Neural progenitor cell (in vitro differentiated cells): ENCODE results near the gene JAKMIP3. TPM values are rescaled to one million over a fixed set of nuclear protein-coding genes. Genes with fewer than 3 reads are reported as not detected.

Experiments used
- DNase-seq: peaks from one replicate; pipeline ENCODE4 v3.0.0-alpha.2; 2016; ENCODE audit warnings: low spot score
- H2AFZ ChIP-seq: fragments of 200-600 bp; sonication (generic); replicated peaks from 2 replicates; pipeline ENCODE4 v1.6.1; 2016; ENCODE audit warnings: antibody characterized with exemption
- H3F3A ChIP-seq: fragments of 200-600 bp; sonication (generic); 2 replicates; pipeline ENCODE4 v1.6.1; 2016; ENCODE audit warnings: antibody characterized with exemption, low read depth
- H3K27ac ChIP-seq: fragments of 200-600 bp; sonication (generic); 2 replicates; pipeline ENCODE4 v1.5.1; 2016; ENCODE audit warnings: mild to moderate bottlenecking
- H3K27me3 ChIP-seq: fragments of 200-600 bp; sonication (generic); 2 replicates; pipeline ENCODE4 v1.6.1; 2016; ENCODE audit warnings: mild to moderate bottlenecking, moderate library complexity
- H3K36me3 ChIP-seq: fragments of 200-600 bp; sonication (generic); 2 replicates; pipeline ENCODE4 v1.5.1; 2016
- H3K4me1 ChIP-seq: fragments of 200-600 bp; sonication (generic); 2 replicates; pipeline ENCODE4 v1.6.1; 2016; ENCODE audit warnings: mixed run types
- H3K4me2 ChIP-seq: fragments of 200-600 bp; sonication (generic); 2 replicates; pipeline ENCODE4 v1.6.1; 2016
- H3K4me3 ChIP-seq: fragments of 200-600 bp; sonication (generic); 2 replicates; pipeline ENCODE4 v1.5.1; 2016
- H3K79me2 ChIP-seq: fragments of 200-600 bp; sonication (generic); 2 replicates; pipeline ENCODE4 v1.6.1; 2016; ENCODE audit warnings: low read depth
- H3K9ac ChIP-seq: fragments of 200-600 bp; sonication (generic); 2 replicates; pipeline ENCODE4 v1.6.1; 2016
- H3K9me3 ChIP-seq: fragments of 200-600 bp; sonication (generic); 2 replicates; pipeline ENCODE4 v1.5.1; 2016; ENCODE audit warnings: low read depth
- H4K20me1 ChIP-seq: fragments of 200-600 bp; sonication (generic); 2 replicates; pipeline ENCODE4 v1.6.1; 2016; ENCODE audit warnings: low read depth
- H3K27ac Mint-ChIP-seq: 3 replicates; pipeline ENCODE4 v1.8.0; 2021; ENCODE audit warnings: mixed read lengths
- H3K27me3 Mint-ChIP-seq: 2 replicates; pipeline ENCODE4 v1.8.0; 2022; ENCODE audit warnings: low read depth, mild to moderate bottlenecking, inconsistent platforms, moderate library complexity, mixed read lengths; ENCODE audit not compliant: insufficient read depth
- H3K36me3 Mint-ChIP-seq: 3 replicates; pipeline ENCODE4 v1.8.0; 2021; ENCODE audit warnings: mixed read lengths
- H3K4me1 Mint-ChIP-seq: 3 replicates; pipeline ENCODE4 v1.8.0; 2021; ENCODE audit warnings: mixed read lengths
- H3K4me3 Mint-ChIP-seq: 3 replicates; pipeline ENCODE4 v1.8.0; 2021; ENCODE audit warnings: mild to moderate bottlenecking, moderate library complexity, mixed read lengths
- H3K9me3 Mint-ChIP-seq: 3 replicates; pipeline ENCODE4 v1.8.0; 2020; ENCODE audit warnings: mixed read lengths
- CTCF ChIP-seq: fragments of 200-600 bp; sonication (generic); IDR thresholded peaks from 2 replicates; pipeline ENCODE4 v1.5.1; 2017; ENCODE audit warnings: antibody characterized with exemption, mild to moderate bottlenecking
- EZH2 ChIP-seq: fragments of 200-600 bp; sonication (generic); IDR thresholded peaks from 2 replicates; pipeline ENCODE4 v1.6.1; 2017; ENCODE audit warnings: antibody characterized with exemption, mild to moderate bottlenecking, moderate library complexity
- EZH2phosphoT487 ChIP-seq: fragments of 200-600 bp; sonication (generic); IDR thresholded peaks from 2 replicates; pipeline ENCODE4 v1.6.1; 2017; ENCODE audit warnings: antibody characterized with exemption
- total RNA-seq: library from RNA; depleted of rRNA; stranded (reverse); fragments of >200 nt; gene quantifications from 2 replicates; pipeline ENCODE4 v1.2.3, GENCODE V29; 2015; ENCODE audit warnings: low replicate concordance

The JAKMIP3 gene
- total RNA-seq, 1 donor from 2014 or later = 0.37 TPM

GRCh38 chr10:132103116-132103910 lies 37.6 kb downstream of the JAKMIP3 start:
- Histone ChIP-seq H3K79me2 (no peaks in the 10 kb centered on the region), H3K9me3 (no peaks in the 10 kb centered on the region), H3K27me3 (no peaks in the 10 kb centered on the region), H2AFZ (no peak overlapping the region), H3F3A (no peaks in the 10 kb centered on the region), H3K4me3 (no peak overlapping the region), H3K27ac (no peak overlapping the region), H4K20me1 (no peaks in the 10 kb centered on the region), H3K4me1 (no peaks in the 10 kb centered on the region), H3K4me2 (no peak overlapping the region), H3K9ac (no peak overlapping the region), H3K36me3 (no peaks in the 10 kb centered on the region)
- H3K4me3 Mint-ChIP-seq = no peak overlapping the region
- DNase-seq = no peak
- peak overlapping the region; percentile 46 for H3K27ac Mint-ChIP-seq
- no peaks in the 10 kb centered on the region for H3K36me3 Mint-ChIP-seq
- H3K9me3 Mint-ChIP-seq = no peaks in the 10 kb centered on the region
- H3K27me3 Mint-ChIP-seq = peaks cover 7% of the 10 kb centered on the region
- no peak for TF ChIP-seq CTCF
- TF ChIP-seq EZH2 = no peak
- TF ChIP-seq EZH2phosphoT487 = no peak
- H3K4me1 Mint-ChIP-seq = no peaks in the 10 kb centered on the region

- no peak overlapping the region for H3K4me3 ChIP-seq
- no peaks in the 10 kb centered on the region for H3K9me3 Mint-ChIP-seq
- no peak overlapping the region for H3K27ac ChIP-seq
- no peak for DNase-seq
- H4K20me1 ChIP-seq = no peaks in the 10 kb centered on the region
- no peak overlapping the region for H3K4me2 ChIP-seq
- no peak overlapping the region for H3K9ac ChIP-seq
- H3F3A ChIP-seq = no peaks in the 10 kb centered on the region
- H3K27ac Mint-ChIP-seq = no peak overlapping the region
- H3K9me3 ChIP-seq = no peaks in the 10 kb centered on the region
- no peak for TF ChIP-seq EZH2phosphoT487
- no peak for TF ChIP-seq CTCF
- TF ChIP-seq EZH2 = no peak
- no peaks in the 10 kb centered on the region for H3K27me3 ChIP-seq
- no peak overlapping the region for H3K4me3 Mint-ChIP-seq
- H3K36me3 ChIP-seq = no peaks in the 10 kb centered on the region
- no peaks in the 10 kb centered on the region for H3K36me3 Mint-ChIP-seq
- no peaks in the 10 kb centered on the region for H3K4me1 ChIP-seq
- no peaks in the 10 kb centered on the region for H3K4me1 Mint-ChIP-seq
- H2AFZ ChIP-seq = no peak overlapping the region
- H3K79me2 ChIP-seq = no peaks in the 10 kb centered on the region
- peaks cover 7% of the 10 kb centered on the region for H3K27me3 Mint-ChIP-seq
Observed at GRCh38 chr10:132104062-132104461, 38.3 kb downstream of the JAKMIP3 start.

GRCh38 chr10:132104471-132105301 lies 38.9 kb downstream of the JAKMIP3 start:
- Mint-ChIP-seq H3K27ac (no peak overlapping the region), H3K4me1 (no peaks in the 10 kb centered on the region), H3K9me3 (no peaks in the 10 kb centered on the region), H3K4me3 (no peak overlapping the region), H3K36me3 (no peaks in the 10 kb centered on the region), H3K27me3 (peaks cover 7% of the 10 kb centered on the region)
- H3K9me3 ChIP-seq = no peaks in the 10 kb centered on the region
- H3K9ac ChIP-seq = no peak overlapping the region
- no peak overlapping the region for H3K27ac ChIP-seq
- no peak overlapping the region for H3K4me2 ChIP-seq
- no peak for DNase-seq
- no peaks in the 10 kb centered on the region for H3F3A ChIP-seq
- TF ChIP-seq EZH2 = no peak
- no peak for TF ChIP-seq CTCF
- TF ChIP-seq EZH2phosphoT487 = no peak
- no peaks in the 10 kb centered on the region for H3K4me1 ChIP-seq
- no peaks in the 10 kb centered on the region for H4K20me1 ChIP-seq
- H3K79me2 ChIP-seq = no peaks in the 10 kb centered on the region
- no peak overlapping the region for H3K4me3 ChIP-seq
- no peaks in the 10 kb centered on the region for H3K27me3 ChIP-seq
- H3K36me3 ChIP-seq = no peaks in the 10 kb centered on the region
- no peak overlapping the region for H2AFZ ChIP-seq
